Ecto neural progenitor cell (in vitro differentiated cells): ENCODE measurements around the gene TFCP2L1.

Experiments
- DNase-seq: peaks from one replicate; pipeline ENCODE4 v3.0.0-alpha.2; 2018; ENCODE audit warnings: low spot score

The TFCP2L1 gene

GRCh38 chr2:121218386-121218938 lies 66.5 kb downstream of the TFCP2L1 start:
- no peak for DNase-seq

DNA sequence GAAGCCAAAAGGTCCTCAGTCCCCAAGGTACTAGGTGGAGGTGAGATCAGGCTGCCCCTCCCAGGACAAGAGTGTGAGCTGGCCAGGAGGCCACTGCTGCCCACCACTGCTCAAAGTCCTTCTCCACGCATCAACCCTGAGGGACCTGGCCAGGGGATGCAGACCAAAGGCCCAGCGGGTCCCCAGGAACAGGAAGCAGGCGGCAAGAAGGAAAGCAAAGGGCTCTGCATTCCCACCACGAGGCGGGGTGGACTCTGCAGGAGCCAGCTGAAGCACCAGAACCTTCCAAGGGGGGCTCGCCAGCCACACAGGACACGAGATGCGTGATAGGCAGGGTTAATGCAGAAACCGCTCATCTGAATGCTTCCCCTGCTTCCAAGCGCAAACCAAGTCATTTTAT lies 67.4 kb downstream of the TFCP2L1 start:
- no peak for DNase-seq

DNA sequence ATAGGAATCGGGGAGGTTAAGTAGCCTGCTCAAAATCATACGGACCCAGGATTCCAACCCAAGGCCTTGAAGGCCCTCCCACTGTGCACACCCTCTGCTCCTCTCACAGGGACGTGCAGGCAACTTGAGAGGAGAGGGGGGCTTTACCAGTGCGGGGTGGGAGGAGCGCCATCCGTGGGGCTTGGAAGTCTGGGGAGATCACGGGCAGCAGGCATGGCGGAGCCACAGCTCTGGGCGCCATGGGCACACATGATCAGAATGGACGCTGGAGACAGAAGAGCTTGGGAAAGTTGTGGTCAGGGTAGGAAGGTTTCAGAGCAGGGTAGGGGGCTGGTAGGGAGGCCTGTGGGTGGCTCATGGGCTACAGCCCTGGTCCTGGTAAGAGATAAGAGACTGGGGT lies 70.7 kb downstream of the TFCP2L1 start:
- no peak for DNase-seq

GRCh38 chr2:121213386-121213785 lies 71.6 kb downstream of the TFCP2L1 start:
- no peak for DNase-seq

GRCh38 chr2:121212661-121213325 lies 72.2 kb downstream of the TFCP2L1 start:
- DNase-seq = no peak

- no peak for DNase-seq
These were observed 73.3 kb downstream of the TFCP2L1 start for GRCh38 chr2:121211689-121212151.

GRCh38 chr2:121211251-121211650 lies 73.8 kb downstream of the TFCP2L1 start:
- no peak for DNase-seq

GRCh38 chr2:121210691-121211090 lies 74.3 kb downstream of the TFCP2L1 start:
- no peak for DNase-seq

DNA sequence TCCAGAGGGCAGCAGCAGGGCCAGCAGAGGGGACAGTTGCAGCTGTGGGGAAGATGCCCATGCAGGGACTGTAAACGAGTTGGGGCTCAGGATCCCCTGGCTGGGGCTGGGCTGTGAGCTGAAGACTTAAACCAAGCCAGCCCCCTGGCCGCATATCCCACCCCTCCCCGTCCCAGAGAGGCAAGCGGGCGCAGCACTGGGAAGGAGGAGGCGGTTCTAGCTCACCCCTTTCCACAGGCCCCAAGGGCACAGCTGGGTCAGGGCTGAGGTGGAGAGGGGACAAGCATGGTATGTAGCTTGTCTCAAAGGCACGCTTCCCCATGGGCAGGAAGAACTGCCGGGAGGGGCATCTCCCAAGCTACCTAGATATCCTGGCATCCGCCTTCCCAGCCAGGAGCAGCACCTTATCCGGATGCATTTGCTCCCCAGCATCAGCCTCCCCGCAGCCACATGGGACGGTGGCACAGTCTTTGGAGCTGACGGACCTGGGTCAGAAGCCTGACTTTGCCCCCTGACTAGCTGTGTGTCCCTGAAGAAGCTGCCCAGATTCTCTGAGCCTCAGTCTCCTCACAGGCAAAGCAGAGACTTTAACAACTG lies 75.9 kb downstream of the TFCP2L1 start:
- DNase-seq = no peak

DNA sequence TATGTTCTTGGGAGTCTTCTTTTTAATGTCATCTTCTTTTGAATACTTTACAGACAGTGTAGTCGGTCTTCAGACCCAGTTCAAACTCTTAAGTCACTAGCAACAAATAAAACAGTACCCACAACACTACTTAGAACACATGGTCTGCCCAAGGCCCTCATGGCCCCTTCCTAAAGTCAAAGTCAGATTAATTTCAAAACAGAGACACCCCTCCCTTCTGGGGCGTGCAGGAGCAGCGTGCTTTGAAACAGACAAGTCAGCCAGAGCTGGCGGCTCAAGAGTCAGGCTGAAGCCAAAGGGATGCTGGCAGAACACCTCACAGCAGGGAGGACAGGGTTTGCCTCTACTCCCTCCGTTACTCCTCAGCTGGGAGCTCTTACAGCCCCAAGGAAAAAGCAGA lies 77.5 kb downstream of the TFCP2L1 start:
- no peak for DNase-seq

GRCh38 chr2:121205321-121205942 lies 79.6 kb downstream of the TFCP2L1 start:
- no peak for DNase-seq

GRCh38 chr2:121203591-121204249 lies 81.3 kb downstream of the TFCP2L1 start:
- no peak for DNase-seq

- DNase-seq = no peak
These were observed 82.3 kb downstream of the TFCP2L1 start for GRCh38 chr2:121202541-121203310.

- DNase-seq = no peak
These were observed 83.2 kb downstream of the TFCP2L1 start for GRCh38 chr2:121201796-121202195.

GRCh38 chr2:121200419-121201315 lies 84.3 kb downstream of the TFCP2L1 start:
- DNase-seq = no peak

GRCh38 chr2:121200011-121200347 lies 85.0 kb downstream of the TFCP2L1 start:
- DNase-seq = no peak

DNA sequence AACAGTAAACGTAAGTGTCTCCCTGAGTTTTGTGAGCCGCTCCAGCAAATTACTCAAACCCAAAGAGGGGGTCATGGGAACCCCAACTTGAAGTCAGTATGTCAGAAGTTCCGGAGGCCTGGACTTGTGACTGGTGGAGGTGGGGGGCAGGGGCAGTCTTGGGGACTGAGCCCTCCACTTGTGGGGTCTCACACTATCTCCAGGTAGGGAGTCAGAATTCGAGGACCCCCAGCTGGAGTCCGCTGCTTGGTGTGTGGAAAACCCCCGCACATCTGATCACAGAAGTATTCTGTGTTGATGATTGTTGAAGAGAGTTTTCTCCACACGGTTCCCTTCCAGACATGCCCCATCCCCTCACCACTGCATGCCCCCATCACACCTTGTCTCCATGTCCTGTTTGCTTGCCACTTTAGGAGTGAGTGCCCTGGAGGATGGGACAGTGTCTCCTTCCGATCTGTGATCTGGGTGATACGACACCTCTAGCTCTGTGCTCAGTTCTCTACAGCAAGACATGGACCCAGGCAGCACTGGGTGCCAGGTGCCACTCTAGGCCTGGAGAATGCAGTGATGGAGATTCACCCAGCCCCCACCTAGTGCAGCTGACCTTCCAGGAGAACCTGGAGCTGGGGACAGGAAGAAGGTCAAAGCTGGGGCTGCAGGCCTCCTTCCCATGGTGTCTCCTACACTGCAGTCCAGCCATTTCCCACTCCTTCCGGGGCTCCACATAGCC lies 85.6 kb downstream of the TFCP2L1 start:
- no peak for DNase-seq

GRCh38 chr2:121197369-121198091 lies 87.5 kb downstream of the TFCP2L1 start:
- no peak for DNase-seq

DNA sequence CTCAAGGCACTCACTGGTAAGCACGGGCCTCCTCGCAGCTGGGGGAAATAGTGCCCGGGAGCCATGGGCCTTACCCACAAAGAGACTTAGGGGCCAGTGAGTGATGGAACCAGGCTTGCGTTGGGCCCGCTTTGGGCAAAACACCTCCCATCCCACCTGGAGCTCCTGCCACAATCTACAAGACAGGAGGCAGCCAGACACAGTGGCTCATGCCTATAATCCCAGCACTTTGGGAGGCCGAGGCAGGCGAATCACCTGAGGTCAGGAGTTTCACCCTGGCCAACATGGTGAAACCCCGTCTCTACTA lies 88.2 kb downstream of the TFCP2L1 start:
- DNase-seq = no peak
